ENCODE data around the gene PLCB1.
A peak's percentile ranks its signal among the peaks of the same experiment; 100 is the strongest.

Gene PLCB1

GRCh38 chr20:8438748-8439147 is 306.7 kb downstream of the PLCB1 start:
- DNase-seq (ENCODE audit: low read depth) = no peak
- no peak overlapping the region for H3K4me3 ChIP-seq (ENCODE audit: low read depth, low read length)
- TF ChIP-seq POLR2A (IDR thresholded peaks at IDR 0.05; ENCODE audit: extremely low read depth, insufficient read length) (no peak), CTCF (IDR thresholded peaks at IDR 0.05; ENCODE audit: low read depth, low read length) (no peak), MAX (IDR thresholded peaks at IDR 0.05; ENCODE audit: low read depth, low read length) (no peak), MYC (IDR thresholded peaks at IDR 0.05; ENCODE audit: low read depth, low read length) (no peak)

GRCh38 chr20:8443464-8444072 is 311.5 kb downstream of the PLCB1 start:
- no peak overlapping the region for H3K4me3 ChIP-seq (ENCODE audit: low read depth, low read length)
- TF ChIP-seq CTCF (IDR thresholded peaks at IDR 0.05; ENCODE audit: low read depth, low read length) (no peak), MAX (IDR thresholded peaks at IDR 0.05; ENCODE audit: low read depth, low read length) (no peak), POLR2A (IDR thresholded peaks at IDR 0.05; ENCODE audit: extremely low read depth, insufficient read length) (no peak), MYC (IDR thresholded peaks at IDR 0.05; ENCODE audit: low read depth, low read length) (no peak)
- DNase-seq (ENCODE audit: low read depth) = peak; percentile 47

- DNase-seq (ENCODE audit: low read depth) = no peak
- no peak overlapping the region for H3K4me3 ChIP-seq (ENCODE audit: low read depth, low read length)
- TF ChIP-seq POLR2A (IDR thresholded peaks at IDR 0.05; ENCODE audit: extremely low read depth, insufficient read length) (no peak), MYC (IDR thresholded peaks at IDR 0.05; ENCODE audit: low read depth, low read length) (no peak), MAX (IDR thresholded peaks at IDR 0.05; ENCODE audit: low read depth, low read length) (no peak), CTCF (IDR thresholded peaks at IDR 0.05; ENCODE audit: low read depth, low read length) (no peak)
Observed at GRCh38 chr20:8447262-8448120, 315.4 kb downstream of the PLCB1 start.

DNA sequence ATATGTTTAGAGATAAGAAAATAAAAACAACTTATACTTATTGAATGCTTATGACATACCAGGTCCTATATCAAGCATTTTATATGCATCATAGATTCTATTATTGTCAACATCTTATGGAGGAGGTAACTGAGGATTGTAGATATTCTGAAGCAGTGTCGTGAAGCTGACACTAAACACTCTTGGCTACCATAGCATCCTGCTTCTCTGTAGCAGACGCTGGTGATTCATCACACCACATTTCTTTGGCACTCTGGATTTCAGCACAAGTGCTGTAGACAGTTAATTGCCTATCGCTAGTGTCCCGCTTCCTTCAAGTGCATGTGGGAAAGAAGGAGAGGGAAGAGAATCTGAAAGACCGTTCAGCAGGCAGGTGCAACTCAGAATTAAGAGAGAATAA is 317.1 kb downstream of the PLCB1 start:
- no peak overlapping the region for H3K4me3 ChIP-seq (ENCODE audit: low read depth, low read length)
- no peak for DNase-seq (ENCODE audit: low read depth)
- TF ChIP-seq MYC (IDR thresholded peaks at IDR 0.05; ENCODE audit: low read depth, low read length) (no peak), CTCF (IDR thresholded peaks at IDR 0.05; ENCODE audit: low read depth, low read length) (no peak), MAX (IDR thresholded peaks at IDR 0.05; ENCODE audit: low read depth, low read length) (no peak), POLR2A (IDR thresholded peaks at IDR 0.05; ENCODE audit: extremely low read depth, insufficient read length) (no peak)

GRCh38 chr20:8454137-8454712 is 322.2 kb downstream of the PLCB1 start:
- TF ChIP-seq MYC (IDR thresholded peaks at IDR 0.05; ENCODE audit: low read depth, low read length) (no peak), POLR2A (IDR thresholded peaks at IDR 0.05; ENCODE audit: extremely low read depth, insufficient read length) (no peak), CTCF (IDR thresholded peaks at IDR 0.05; ENCODE audit: low read depth, low read length) (peak; percentile 60), MAX (IDR thresholded peaks at IDR 0.05; ENCODE audit: low read depth, low read length) (peak; percentile 87)
- H3K4me3 ChIP-seq (ENCODE audit: low read depth, low read length) = no peak overlapping the region
- DNase-seq (ENCODE audit: low read depth) = peak; percentile 82
